GM10266 (cell line): Measurements from ENCODE around the gene LPAR3.

ENCODE experiments used
- DNase-seq: peaks from one replicate; pipeline ENCODE4 v3.0.0; 2012; ENCODE audit errors: extremely low spot score
- TF ChIP-seq, protein P1 (sequence below): IDR thresholded peaks from 2 replicates; pipeline ENCODE4 v1.5.1; 2012; ENCODE audit warnings: mild to moderate bottlenecking, low read depth; ENCODE audit not compliant: control insufficient read depth, insufficient read depth; ENCODE audit errors: missing control alignments

Gene LPAR3

DNA sequence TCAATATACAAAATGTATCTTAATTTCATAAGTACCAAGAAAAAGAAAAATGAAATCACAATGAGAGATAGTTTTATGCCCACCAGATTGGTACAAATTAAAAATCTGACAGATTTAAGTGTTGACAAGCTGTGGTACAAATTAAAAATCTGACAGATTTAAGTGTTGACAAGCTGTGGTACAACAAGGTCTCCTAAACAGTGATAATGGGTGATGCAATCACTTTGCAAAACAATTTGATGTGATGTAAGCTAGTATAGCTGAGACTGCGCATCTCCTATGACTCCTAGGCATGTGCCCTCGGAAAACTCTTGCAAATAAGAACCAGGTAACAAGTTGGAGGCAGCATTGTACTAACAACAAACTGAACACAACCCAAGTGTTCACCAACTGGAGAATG, 100.6 kb downstream of the LPAR3 start:
- TF ChIP-seq, protein P1, sequence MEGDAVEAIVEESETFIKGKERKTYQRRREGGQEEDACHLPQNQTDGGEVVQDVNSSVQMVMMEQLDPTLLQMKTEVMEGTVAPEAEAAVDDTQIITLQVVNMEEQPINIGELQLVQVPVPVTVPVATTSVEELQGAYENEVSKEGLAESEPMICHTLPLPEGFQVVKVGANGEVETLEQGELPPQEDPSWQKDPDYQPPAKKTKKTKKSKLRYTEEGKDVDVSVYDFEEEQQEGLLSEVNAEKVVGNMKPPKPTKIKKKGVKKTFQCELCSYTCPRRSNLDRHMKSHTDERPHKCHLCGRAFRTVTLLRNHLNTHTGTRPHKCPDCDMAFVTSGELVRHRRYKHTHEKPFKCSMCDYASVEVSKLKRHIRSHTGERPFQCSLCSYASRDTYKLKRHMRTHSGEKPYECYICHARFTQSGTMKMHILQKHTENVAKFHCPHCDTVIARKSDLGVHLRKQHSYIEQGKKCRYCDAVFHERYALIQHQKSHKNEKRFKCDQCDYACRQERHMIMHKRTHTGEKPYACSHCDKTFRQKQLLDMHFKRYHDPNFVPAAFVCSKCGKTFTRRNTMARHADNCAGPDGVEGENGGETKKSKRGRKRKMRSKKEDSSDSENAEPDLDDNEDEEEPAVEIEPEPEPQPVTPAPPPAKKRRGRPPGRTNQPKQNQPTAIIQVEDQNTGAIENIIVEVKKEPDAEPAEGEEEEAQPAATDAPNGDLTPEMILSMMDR, result no peak
- no peak for DNase-seq

DNA sequence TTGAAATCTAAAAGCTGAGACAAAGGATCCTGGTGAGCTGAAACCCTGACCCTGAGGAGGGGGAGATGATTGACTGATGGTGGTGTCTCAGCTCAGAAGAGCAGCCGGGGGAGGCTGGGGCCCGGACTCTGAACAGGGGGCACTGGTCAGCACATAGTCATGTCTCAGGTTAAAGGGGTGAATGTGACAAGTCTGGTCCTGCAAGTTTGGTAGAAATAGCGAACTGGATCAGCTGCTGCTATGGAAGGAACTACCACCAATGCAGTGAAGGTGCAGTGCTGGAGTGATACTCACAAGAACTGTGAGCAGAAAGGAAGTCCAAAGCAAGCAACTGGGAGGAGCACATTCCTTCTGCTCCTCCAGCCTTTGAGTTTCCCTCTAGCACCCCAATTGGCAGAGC, 104.0 kb downstream of the LPAR3 start:
- TF ChIP-seq, protein P1, result no peak
- DNase-seq, result no peak

DNA sequence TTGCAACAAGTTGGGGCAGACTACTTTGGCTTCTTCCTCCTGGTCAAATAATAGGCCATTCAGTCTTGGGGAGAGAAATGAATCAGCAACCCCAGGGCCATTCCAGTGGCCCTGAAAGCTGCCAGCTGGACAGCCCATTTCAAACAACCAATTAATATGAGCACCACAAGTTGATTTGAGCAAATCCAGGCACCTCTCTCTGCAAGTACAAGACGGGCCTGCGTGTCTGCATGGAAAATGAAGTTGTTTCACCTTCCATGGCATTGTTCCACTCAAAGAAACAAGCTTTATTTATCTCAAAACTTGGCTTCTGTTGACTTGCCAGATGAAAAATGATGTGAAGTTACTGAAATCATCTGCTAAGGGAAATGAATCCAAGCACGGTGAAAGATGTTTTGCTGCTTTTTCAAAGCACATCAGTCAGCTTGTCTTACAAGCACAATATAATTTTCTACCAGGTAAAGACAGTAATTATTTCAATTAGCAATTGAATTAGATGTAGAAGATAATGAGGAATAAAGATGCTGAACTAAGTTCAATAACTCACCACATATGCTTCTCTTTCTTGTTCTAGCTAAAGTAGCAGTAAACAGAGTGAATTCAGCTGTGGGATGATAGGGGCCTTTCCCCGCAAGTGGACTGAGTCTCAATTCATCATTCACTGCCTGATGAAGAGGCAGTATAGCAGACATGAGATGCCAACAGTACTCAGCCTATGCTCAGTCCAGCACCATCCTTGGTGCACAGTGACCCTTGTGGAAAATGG, 107.6 kb downstream of the LPAR3 start:
- TF ChIP-seq, protein P1, result no peak
- DNase-seq, result no peak

DNA sequence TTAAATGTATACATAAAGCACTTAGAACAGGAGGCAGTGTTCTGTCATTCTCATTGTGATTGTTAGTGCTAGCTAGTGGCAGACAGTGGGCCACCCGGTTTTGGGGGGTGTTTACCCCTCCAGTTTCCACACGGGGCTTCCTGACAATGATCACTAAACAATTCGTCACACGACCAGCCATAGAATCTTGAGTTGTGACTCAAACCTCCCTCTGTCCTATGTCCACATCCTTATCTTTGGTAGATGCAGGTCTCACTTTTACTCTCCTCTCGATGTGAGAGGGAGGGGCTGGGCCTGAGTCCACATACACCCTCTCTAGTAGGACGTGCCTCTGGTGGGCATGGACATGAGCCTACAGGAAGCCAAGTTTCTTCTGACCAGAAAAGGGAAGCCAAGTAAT, 110.1 kb downstream of the LPAR3 start:
- DNase-seq, result no peak
- TF ChIP-seq, protein P1, result no peak

DNA sequence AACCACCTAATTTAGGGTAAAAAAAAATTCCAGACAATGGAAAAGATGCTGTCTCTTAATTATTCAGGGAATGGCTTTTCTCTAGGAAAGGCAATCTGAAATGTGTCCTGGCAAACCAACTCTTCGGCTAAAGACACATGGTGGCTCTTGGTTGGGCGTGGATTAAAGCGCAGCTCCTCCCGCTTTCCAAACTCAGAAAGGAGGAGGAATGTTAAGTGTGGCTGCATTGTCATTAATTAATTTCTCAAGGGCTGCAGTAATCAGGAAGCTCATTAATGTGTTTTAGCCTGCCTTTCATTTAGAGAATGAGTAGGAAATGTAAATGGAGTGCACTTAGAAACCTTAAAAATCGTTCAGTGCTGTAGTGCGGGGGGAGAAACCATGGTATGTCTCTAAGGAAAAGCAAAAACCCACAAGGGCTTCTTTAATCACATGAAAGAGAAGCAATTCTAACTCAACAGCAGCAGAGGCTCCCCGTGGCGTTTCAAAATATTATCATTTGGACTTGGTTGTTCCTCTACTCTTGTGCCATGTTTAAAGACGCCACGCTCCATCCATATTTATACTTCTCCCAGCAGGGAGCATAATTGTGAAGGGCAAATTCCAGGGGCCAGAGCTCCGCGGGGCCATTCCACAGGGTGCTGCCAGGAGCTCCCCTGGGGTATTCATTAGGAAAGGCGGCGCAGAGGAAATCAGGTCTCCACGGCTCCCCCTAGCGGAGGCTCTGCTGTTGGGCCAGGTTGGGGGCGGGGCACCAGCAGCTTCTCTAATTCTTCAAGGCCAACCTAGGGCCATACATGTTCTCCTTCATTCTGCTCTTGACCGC, 110.8 kb downstream of the LPAR3 start:
- peak; percentile 57 for DNase-seq
- TF ChIP-seq, protein P1, result peak; percentile 71

DNA sequence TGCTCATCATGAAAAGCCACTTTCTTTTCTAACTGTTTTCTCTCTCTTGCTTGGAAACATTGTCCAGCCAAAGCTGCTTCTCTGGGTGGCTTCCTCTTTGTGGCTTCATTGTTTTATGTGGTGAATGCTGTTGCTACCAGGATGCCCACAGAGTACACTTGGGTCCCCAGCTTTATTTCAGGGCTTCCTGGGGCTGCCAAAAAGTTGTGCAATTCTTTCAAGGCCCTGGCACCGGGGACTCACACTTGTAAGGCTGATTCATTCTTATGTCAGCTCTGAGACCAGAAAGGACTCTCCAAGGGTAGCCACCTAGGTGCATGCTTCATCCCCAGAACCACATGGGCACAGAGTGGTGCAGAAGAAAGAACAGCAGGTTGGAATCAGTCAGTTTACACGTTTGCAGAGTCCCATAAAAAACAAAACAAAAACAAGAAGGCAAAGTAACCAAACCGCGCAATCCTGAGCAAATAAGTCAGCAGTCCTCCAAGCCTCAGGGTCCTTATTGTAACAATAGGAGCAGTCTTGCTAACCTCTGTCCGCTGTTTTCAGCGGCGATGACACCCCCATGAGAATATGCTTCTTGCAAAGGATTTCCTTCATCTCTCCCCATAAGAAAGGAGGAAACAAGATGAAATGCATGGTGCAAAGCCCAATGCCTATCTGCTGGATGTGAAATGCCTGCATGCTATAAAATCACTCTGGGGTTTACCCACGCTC, 112.8 kb downstream of the LPAR3 start:
- TF ChIP-seq, protein P1, result no peak
- no peak for DNase-seq
